ENCODE measurements around the gene LENEP. TPM values are rescaled to one million over a fixed set of nuclear protein-coding genes. Genes with fewer than 3 reads are reported as not detected.

The LENEP gene
- total and polyA plus RNA-seq, 2 of the 8 experiments (the other 6 are each of a cell fraction or from before 2014, with no cell fraction given): 1.3 TPM; not detected in 1

- H3K18ac ChIP-seq (ENCODE audit: extremely low read depth, low read length): no peak overlapping the region
- ChIA-PET CTCF (ENCODE audit: partially characterized antibody) (interaction anchor here (1.7 to 9.8 kb wide), 3 partner anchors 12 to 127 kb away, joined by 4 to 132 read pairs (median 18); partner anchors contain the start of genes LENEP and SHC1), POLR2A (ENCODE audit: partially characterized antibody) (interaction anchor here (1.4 to 18.6 kb wide), 2 partner anchors 13 to 26 kb away, joined by 5 to 662 read pairs; partner anchors contain the start of genes CKS1B, FLAD1, LENEP and SHC1)
- FAIRE-seq (no peak), DNase-seq (ENCODE audit: low read depth in 1 of 2, low spot score in 2 of 2) (no peak)
- peaks cover 5% of the 10 kb centered on the region for H3K23me2 ChIP-seq (ENCODE audit: low read depth, low read length)
- no peaks in the 10 kb centered on the region for H3K9me3 ChIP-seq (ENCODE audit: insufficient read depth in 2 of 2, low read depth in 1 of 2, low read length in 1 of 2)
- H4K8ac ChIP-seq (ENCODE audit: extremely low read depth, insufficient read depth, low read length): no peak overlapping the region
- H3K4me1 ChIP-seq (replicated peaks in 1 of 4; ENCODE audit: control insufficient read depth in 3 of 4, insufficient read depth in 4 of 4, low read length in 3 of 4): peaks cover 4 to 31% (median 9%) of the 10 kb centered on the region in 4 experiments
- no peak overlapping the region for H4K91ac ChIP-seq (replicated peaks; ENCODE audit: insufficient read length, low read length)
- H3K27me3 ChIP-seq (replicated peaks in 1 of 4; ENCODE audit: control insufficient read depth in 3 of 4, extremely low read depth in 1 of 4, insufficient read depth in 3 of 4, low read length in 3 of 4): no peaks in the 10 kb centered on the region; a peak in 1 of 7 replicates
- no peak overlapping the region for H3K56ac ChIP-seq (replicated peaks; ENCODE audit: insufficient read length, low read depth, low read length)
- H2BK12ac ChIP-seq (ENCODE audit: low read depth, low read length): no peak overlapping the region
- H3K9ac ChIP-seq (replicated peaks in 1 of 4; ENCODE audit: extremely low read depth in 1 of 4, low read depth in 3 of 4, low read length in 3 of 4): no peak overlapping the region
- H2AFZ ChIP-seq (ENCODE audit: low read length): no peak overlapping the region
- H3K4ac ChIP-seq (replicated peaks; ENCODE audit: insufficient read length, low read depth, low read length): no peak overlapping the region
- peaks cover 10% of the 10 kb centered on the region for H3K79me1 ChIP-seq (ENCODE audit: low read depth, low read length)
- peaks cover 1 to 10% of the 10 kb centered on the region in 2 experiments for H4K20me1 ChIP-seq (replicated peaks in 1 of 2; ENCODE audit: control insufficient read depth in 1 of 2, insufficient read depth in 2 of 2, low read length in 2 of 2)
- H2BK15ac ChIP-seq (ENCODE audit: low read length): no peak overlapping the region
- H3K4me3 ChIP-seq (ENCODE audit: extremely low read depth in 1 of 4, insufficient read depth in 2 of 4, low read depth in 3 of 4, low read length in 4 of 4): no peak overlapping the region
- H3K36me3 ChIP-seq (ENCODE audit: control insufficient read depth in 2 of 4, insufficient read depth in 4 of 4, low read length in 3 of 4): peaks cover 3 to 6% (median 5%) of the 10 kb centered on the region in 4 experiments; a peak in 5 of 8 replicates
- no peak overlapping the region for H3K4me2 ChIP-seq (ENCODE audit: insufficient read depth in 1 of 2, low read depth in 2 of 2, low read length in 2 of 2)
- H3K27ac ChIP-seq (ENCODE audit: low read depth, low read length): no peak overlapping the region
- WGBS, 2 experiments (ENCODE audit: extremely low coverage in 1 of 2, insufficient coverage in 1 of 2, insufficient read length in 1 of 2, insufficient replicate concordance in 2 of 2, low coverage in 1 of 2, low lambda C conversion rate in 2 of 2, missing lambda C conversion rate in 1 of 2): 88% methylated on average over 2 of the region's 2 CpGs; no CpG with 5 or more reads in 1 of the 2 experiments
- no peak overlapping the region for H2AK5ac ChIP-seq (ENCODE audit: low read depth, low read length)
- no peak overlapping the region for H2BK5ac ChIP-seq (ENCODE audit: low read depth, low read length)
- TF ChIP-seq BRCA1 (IDR thresholded peaks at IDR 0.05; ENCODE audit: low read depth, low read length) (no peak), POU5F1 (IDR thresholded peaks at IDR 0.05; ENCODE audit: low read depth, low read length) (no peak), CREB1 (IDR thresholded peaks at IDR 0.05) (no peak), KDM4A (IDR thresholded peaks at IDR 0.05; ENCODE audit: low read depth, low read length, severe bottlenecking) (no peak), TAF7 (optimal IDR thresholded peaks at IDR 0.05; ENCODE audit: borderline replicate concordance, low read depth, low read length) (no peak), EP300 (IDR thresholded peaks at IDR 0.05; ENCODE audit: borderline replicate concordance in 1 of 2, low read depth in 2 of 2, low read length in 2 of 2) (no peak), TBP (IDR thresholded peaks at IDR 0.05; ENCODE audit: low read depth, low read length) (no peak), NANOG (IDR thresholded peaks at IDR 0.05; ENCODE audit: insufficient read depth, low read depth, low read length, poor library complexity, severe bottlenecking) (no peak), KDM5A (IDR thresholded peaks at IDR 0.05; ENCODE audit: low read length) (no peak)
- no peak overlapping the region for H2BK20ac ChIP-seq (ENCODE audit: low read length)
- peaks cover 0 to 17% of the 10 kb centered on the region in 2 experiments for H3K79me2 ChIP-seq (ENCODE audit: control insufficient read depth in 1 of 2, insufficient read depth in 2 of 2, low read length in 2 of 2)
- no peak overlapping the region for H3K14ac ChIP-seq (ENCODE audit: insufficient read length)
- no peak overlapping the region for H2BK120ac ChIP-seq (replicated peaks; ENCODE audit: low read depth, low read length)
- no peak overlapping the region for H3K23ac ChIP-seq (ENCODE audit: insufficient read length)
- no peak overlapping the region for H4K5ac ChIP-seq (ENCODE audit: insufficient read length, low read depth, low read length)
Measured at GRCh38 chr1:154958036-154958435, 35.4 kb upstream of the LENEP start.
